ENCODE data around the gene FRMPD1.
"Not testable (repeated sequence)": the region's sequence is repeated elsewhere in the genome, so short reads cannot be mapped to it uniquely, and the experiment has no call there.

The FRMPD1 gene

DNA sequence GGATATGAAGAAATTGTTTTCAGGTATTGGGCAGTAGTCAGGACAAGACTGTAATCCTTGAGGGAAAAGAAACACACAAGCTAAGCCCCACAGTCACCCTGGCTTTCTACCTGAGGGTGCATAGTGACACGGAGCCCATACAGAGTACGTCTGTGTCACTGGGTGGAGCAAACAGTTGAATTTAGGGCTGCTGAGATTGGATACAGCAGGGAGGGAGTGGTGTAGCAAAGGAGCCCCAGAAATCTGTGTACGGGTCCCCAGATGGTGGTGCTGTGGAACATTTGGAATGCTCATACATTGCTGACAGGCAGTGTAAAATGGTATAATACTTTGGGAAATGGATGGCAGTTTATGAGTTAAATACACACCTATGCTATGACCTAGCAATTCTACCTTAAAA, 108.0 kb downstream of the FRMPD1 start:
- in situ Hi-C loops (cut with MboI; ENCODE audit: low sequenced_read_pairs, unreplicated experiment) = no loop called here
- no peak for DNase-seq (ENCODE audit: low spot score)
- TF ChIP-seq, protein P1, sequence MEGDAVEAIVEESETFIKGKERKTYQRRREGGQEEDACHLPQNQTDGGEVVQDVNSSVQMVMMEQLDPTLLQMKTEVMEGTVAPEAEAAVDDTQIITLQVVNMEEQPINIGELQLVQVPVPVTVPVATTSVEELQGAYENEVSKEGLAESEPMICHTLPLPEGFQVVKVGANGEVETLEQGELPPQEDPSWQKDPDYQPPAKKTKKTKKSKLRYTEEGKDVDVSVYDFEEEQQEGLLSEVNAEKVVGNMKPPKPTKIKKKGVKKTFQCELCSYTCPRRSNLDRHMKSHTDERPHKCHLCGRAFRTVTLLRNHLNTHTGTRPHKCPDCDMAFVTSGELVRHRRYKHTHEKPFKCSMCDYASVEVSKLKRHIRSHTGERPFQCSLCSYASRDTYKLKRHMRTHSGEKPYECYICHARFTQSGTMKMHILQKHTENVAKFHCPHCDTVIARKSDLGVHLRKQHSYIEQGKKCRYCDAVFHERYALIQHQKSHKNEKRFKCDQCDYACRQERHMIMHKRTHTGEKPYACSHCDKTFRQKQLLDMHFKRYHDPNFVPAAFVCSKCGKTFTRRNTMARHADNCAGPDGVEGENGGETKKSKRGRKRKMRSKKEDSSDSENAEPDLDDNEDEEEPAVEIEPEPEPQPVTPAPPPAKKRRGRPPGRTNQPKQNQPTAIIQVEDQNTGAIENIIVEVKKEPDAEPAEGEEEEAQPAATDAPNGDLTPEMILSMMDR (IDR thresholded peaks at IDR 0.05; ENCODE audit: borderline replicate concordance, control extremely low read depth, extremely low read depth, insufficient read depth, missing control alignments) = no peak

DNA sequence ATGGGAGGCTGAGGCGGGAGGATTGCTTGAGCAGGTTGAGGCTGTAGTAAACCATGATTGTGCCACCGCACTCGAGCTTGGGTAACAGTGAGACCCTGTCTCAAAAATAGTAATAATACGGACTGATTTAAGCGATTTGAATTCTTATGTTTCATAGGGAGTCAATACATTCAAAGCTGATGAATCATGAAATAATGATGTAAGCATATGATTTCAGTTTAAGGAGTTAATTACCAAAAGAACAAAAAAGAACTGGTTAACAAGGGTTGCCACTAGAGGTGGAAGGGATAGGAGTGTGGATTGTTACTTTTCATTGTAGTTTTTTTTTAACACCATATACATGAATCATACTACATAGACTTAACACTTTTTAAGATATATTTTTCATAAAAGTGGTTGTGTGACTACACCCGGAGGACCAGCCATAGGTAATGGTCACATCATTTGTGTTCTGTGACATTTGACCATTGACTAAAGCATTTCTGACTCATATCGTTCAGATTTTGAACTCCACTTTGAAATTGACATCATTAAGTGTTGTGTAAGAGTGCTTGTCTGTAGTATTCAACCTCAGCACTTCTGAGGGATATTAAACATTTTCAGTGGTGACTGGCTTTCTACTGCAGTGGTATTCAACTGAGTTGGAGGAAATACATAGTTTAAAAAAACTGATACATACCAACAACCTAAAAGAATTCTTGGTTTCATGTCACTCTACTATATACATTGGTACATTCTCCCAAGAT, 109.8 kb downstream of the FRMPD1 start:
- TF ChIP-seq, protein P1 (IDR thresholded peaks at IDR 0.05; ENCODE audit: borderline replicate concordance, control extremely low read depth, extremely low read depth, insufficient read depth, missing control alignments) = no peak
- no peak for DNase-seq (ENCODE audit: low spot score)
- in situ Hi-C loops (cut with MboI; ENCODE audit: low sequenced_read_pairs, unreplicated experiment) = no loop called here

DNA sequence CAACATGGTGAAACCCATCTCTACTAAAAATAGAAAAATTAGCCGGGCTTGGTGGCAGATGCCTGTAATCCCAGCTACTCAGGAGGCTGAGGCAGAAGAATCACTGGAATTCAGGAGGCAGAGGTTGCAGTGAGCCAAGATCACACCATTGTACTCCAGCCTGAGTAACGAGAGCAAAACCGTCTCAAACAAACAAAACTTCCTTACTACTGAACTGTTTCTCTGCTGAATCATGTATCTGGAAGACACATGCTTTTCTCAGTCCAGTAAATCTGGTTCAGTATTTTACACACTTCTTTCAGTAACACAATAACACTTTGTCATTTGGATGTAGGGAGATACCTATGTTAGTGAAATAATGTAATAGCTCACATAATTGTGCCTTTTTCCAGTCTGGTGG, 110.8 kb downstream of the FRMPD1 start:
- TF ChIP-seq, protein P1 (IDR thresholded peaks at IDR 0.05; ENCODE audit: borderline replicate concordance, control extremely low read depth, extremely low read depth, insufficient read depth, missing control alignments) = no peak
- DNase-seq (ENCODE audit: low spot score) = no peak
- in situ Hi-C loops (cut with MboI; ENCODE audit: low sequenced_read_pairs, unreplicated experiment) = no loop called here

DNA sequence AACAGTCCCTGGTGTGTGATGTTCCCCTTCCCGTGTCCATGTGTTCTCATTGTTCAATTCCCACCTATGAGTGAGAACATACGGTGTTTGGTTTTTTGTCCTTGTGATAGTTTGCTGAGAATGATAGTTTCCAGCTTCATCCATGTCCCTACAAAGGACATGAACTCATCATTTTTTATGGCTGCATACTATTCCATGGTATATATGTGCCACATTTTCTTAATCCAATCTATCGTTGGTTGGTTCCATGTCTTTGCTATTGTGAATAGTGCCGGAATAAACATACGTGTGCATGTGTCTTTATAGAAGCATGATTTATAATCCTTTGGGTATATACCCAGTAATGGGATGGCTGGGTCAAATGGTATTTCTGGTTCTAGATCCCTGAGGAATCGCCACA, 114.5 kb downstream of the FRMPD1 start:
- in situ Hi-C loops (cut with MboI; ENCODE audit: low sequenced_read_pairs, unreplicated experiment); DNase-seq (ENCODE audit: low spot score): not testable (repeated sequence)

DNA sequence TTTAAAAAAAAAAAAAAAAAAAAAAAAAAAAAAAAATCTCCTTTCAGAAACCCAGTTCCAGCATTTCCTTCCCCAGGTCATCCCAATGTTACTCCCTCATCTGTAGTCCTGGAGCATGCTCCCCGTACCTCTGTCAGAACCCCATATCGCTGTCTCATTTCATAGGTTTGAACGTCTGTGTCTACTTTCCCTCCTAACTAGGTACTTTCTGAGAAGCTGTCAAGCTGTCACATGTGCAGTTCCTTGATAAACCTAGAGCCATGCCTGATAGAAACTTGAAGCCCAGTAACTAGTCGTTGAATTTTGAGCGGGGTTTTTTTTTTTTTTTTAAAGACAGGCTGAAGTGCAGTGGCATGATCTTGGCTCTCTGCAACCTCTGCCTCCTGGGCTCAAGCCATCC, 118.6 kb downstream of the FRMPD1 start:
- TF ChIP-seq, protein P1 (IDR thresholded peaks at IDR 0.05; ENCODE audit: borderline replicate concordance, control extremely low read depth, extremely low read depth, insufficient read depth, missing control alignments) = no peak
- in situ Hi-C loops (cut with MboI; ENCODE audit: low sequenced_read_pairs, unreplicated experiment) = no loop called here

DNA sequence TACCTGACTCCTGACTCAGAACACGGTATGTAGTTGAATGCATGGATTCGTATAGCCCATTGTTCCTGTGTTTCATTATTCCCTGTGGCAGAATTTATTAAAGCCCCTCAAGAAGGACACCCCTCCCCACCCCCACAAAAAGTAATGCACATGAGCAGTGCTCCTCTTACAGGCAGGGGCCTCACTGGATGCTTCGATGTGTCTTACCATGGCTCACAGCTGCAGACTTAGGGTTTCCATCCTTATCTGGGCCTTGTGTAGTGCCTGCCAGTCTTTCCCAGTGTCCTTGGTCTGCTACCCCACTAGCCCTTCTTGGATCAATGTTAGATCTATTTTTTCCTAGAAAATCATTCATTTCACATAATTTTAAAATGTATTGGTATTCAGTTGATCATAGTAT, 119.2 kb downstream of the FRMPD1 start:
- TF ChIP-seq, protein P1 (IDR thresholded peaks at IDR 0.05; ENCODE audit: borderline replicate concordance, control extremely low read depth, extremely low read depth, insufficient read depth, missing control alignments) = no peak
- in situ Hi-C loops (cut with MboI; ENCODE audit: low sequenced_read_pairs, unreplicated experiment) = no loop called here
- no peak for DNase-seq (ENCODE audit: low spot score)

More for the DNA sequence above, 118.6 kb downstream of the FRMPD1 start:
- DNase-seq (ENCODE audit: low spot score) = no peak

DNA sequence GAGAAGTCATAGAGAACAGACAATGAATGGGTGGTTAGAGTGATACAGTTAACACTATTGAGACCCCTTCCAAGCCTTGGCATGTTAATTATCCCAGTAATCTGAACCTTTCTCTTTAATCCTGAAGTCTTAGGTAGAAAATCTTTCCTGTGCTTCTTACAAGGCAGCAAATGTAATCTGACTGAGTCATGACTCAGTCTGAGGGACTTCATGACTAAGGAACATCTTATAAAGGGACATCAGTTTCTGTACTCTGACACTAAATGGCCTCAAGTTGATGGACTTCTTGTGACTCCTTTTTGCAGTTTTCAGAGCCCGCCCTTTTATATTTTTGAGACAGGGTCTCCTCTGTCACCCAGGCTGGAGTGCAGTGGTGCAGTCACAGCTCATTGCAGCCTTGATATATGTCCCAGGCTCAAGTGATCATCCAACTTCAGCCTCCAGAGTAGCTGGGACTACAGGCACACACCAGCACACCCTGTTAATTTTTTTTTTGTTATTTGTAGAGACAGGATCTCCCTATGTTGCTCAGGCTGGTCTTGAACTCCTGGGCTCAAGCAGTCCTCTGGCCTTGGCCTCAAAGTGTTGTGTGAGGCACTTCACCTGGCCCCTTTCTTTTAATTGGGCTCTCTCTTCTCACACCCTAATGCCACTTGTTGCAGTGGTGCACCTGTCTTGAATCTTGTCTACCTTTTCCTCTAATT, 124.6 kb downstream of the FRMPD1 start:
- TF ChIP-seq, protein P1 (IDR thresholded peaks at IDR 0.05; ENCODE audit: borderline replicate concordance, control extremely low read depth, extremely low read depth, insufficient read depth, missing control alignments) = no peak
- in situ Hi-C loops (cut with MboI; ENCODE audit: low sequenced_read_pairs, unreplicated experiment) = no loop called here
- no peak for DNase-seq (ENCODE audit: low spot score)

Data from GM13976 (cell line).